Endothelial cell of umbilical vein (primary cell): ENCODE data around the gene FOXL3. TPM values are rescaled to one million over a fixed set of nuclear protein-coding genes. Genes with fewer than 3 reads are reported as not detected.

Experiments used
- BruUV-seq: library from RNA; stranded (reverse); fragments of 400-500 nt; replicated peaks from 2 replicates; lab custom pipeline; 2021; lab: Mats Ljungman, UMichigan
- CTCF ChIA-PET: fragments of 300-600, 350-600 bp; sonication (Branson Sonifier 250); formaldehyde crosslinking; loops from one replicate; lab custom pipeline; 2021; ENCODE audit warnings: antibody characterized with exemption, inconsistent platforms; lab: Charles Lee
- POLR2A ChIA-PET: fragments of 300-600, 350-600 bp; sonication (Branson Sonifier 250); formaldehyde crosslinking; loops from one replicate; lab custom pipeline; 2021; ENCODE audit warnings: antibody characterized with exemption, inconsistent platforms; lab: Charles Lee
- DNase-seq: peaks from one replicate; pipeline ENCODE4 v3.0.0-alpha.2; 2011; ENCODE audit warnings: low read depth, low spot score
- FAIRE-seq: peaks from 2 replicates; lab custom pipeline; 2011; peaks lifted over from hg19 to GRCh38; lab: Jason Lieb, UNC
- H2AFZ ChIP-seq: 2 replicates; pipeline ENCODE4 v1.6.0; 2012; ENCODE audit warnings: low read depth, low read length, control low read depth, inconsistent platforms
- H3K27ac ChIP-seq: 2 replicates; pipeline ENCODE4 v1.5.1; 2011; ENCODE audit warnings: low read depth, mild to moderate bottlenecking, control low read depth, low read length, moderate library complexity; ENCODE audit not compliant: insufficient read depth
- H3K27me3 ChIP-seq, 2 experiments: 2 replicates each; pipeline versions ENCODE4 v1.6.0 to v1.6.1; 2011; ENCODE audit warnings: low read length in 2 of 2, mixed read lengths in 1 of 2; ENCODE audit not compliant: control insufficient read depth in 2 of 2, insufficient read depth in 2 of 2
- H3K36me3 ChIP-seq, 2 experiments: 2 replicates in 1 of 2; 3 replicates in 1 of 2; pipeline ENCODE4 v1.5.1; 2011; ENCODE audit warnings: low read length in 2 of 2, mild to moderate bottlenecking in 1 of 2, moderate library complexity in 1 of 2; ENCODE audit not compliant: control insufficient read depth in 2 of 2, insufficient read depth in 2 of 2; ENCODE audit errors: extremely low read depth in 1 of 2
- H3K4me1 ChIP-seq: 3 replicates; pipeline ENCODE4 v1.5.1; 2011; ENCODE audit warnings: mild to moderate bottlenecking, low read length; ENCODE audit not compliant: control insufficient read depth, insufficient read depth; ENCODE audit errors: extremely low read depth
- H3K4me2 ChIP-seq: 2 replicates; pipeline ENCODE4 v1.6.1; 2011; ENCODE audit warnings: low read length, control low read depth, mixed read lengths; ENCODE audit not compliant: insufficient read depth
- H3K4me3 ChIP-seq, 3 experiments: fragments of 200-600 bp in 1 of 3; sonication (generic), shearing (Covaris generic) in 1 of 3; replicated peaks in 1 of 3; 2 replicates each; pipeline ENCODE4 v1.5.1; 2011 to 2016; ENCODE audit warnings: control low read depth in 3 of 3, low read length in 3 of 3, mild to moderate bottlenecking in 2 of 3, inconsistent platforms in 1 of 3, low read depth in 1 of 3, moderate library complexity in 1 of 3; ENCODE audit not compliant: insufficient read depth in 1 of 3
- H3K79me2 ChIP-seq: 2 replicates; pipeline ENCODE4 v1.6.0; 2012; ENCODE audit warnings: low read length, inconsistent platforms; ENCODE audit not compliant: control insufficient read depth, insufficient read depth
- H3K9ac ChIP-seq: replicated peaks from 2 replicates; pipeline ENCODE3; 2011; ENCODE audit warnings: low read length, control low read depth; ENCODE audit not compliant: insufficient read depth; ENCODE audit errors: extremely low read depth
- H3K9me1 ChIP-seq: replicated peaks from 3 replicates; pipeline ENCODE4 v1.6.0; 2011; ENCODE audit warnings: mild to moderate bottlenecking, low read length; ENCODE audit not compliant: control insufficient read depth, insufficient read depth; ENCODE audit errors: extremely low read depth
- H3K9me3 ChIP-seq: replicated peaks from 2 replicates; pipeline ENCODE4 v1.5.1; 2012; ENCODE audit warnings: low read length, inconsistent platforms; ENCODE audit not compliant: control insufficient read depth, insufficient read depth
- H4K20me1 ChIP-seq: replicated peaks from 2 replicates; pipeline ENCODE3; 2011; ENCODE audit warnings: mild to moderate bottlenecking, low read length; ENCODE audit not compliant: control insufficient read depth, insufficient read depth; ENCODE audit errors: extremely low read depth
- EZH2 ChIP-seq: IDR thresholded peaks from 2 replicates; pipeline ENCODE4 v1.6.1; 2012; ENCODE audit warnings: borderline replicate concordance, low read depth, mild to moderate bottlenecking, moderate library complexity, low read length, inconsistent platforms; ENCODE audit not compliant: severe bottlenecking
- FOS ChIP-seq: IDR thresholded peaks from 2 replicates; pipeline ENCODE4 v1.6.1; 2011; ENCODE audit warnings: mild to moderate bottlenecking, low read length, moderate library complexity, borderline replicate concordance; ENCODE audit not compliant: insufficient read depth
- JUN ChIP-seq: IDR thresholded peaks from 2 replicates; pipeline ENCODE4 v1.6.1; 2011; ENCODE audit warnings: borderline replicate concordance, low read depth; ENCODE audit not compliant: insufficient read length, insufficient read depth
- POLR2A ChIP-seq: IDR thresholded peaks from 2 replicates; pipeline ENCODE4 v1.6.1; 2012; ENCODE audit warnings: low read depth, mild to moderate bottlenecking, control low read depth, low read length
- dilution Hi-C: fragments of 300-500 bp; cut with MboI; formaldehyde crosslinking; loops from one replicate; pipeline ENCODE4 v1.15.0; 2019; ENCODE audit warnings: low sequenced_read_pairs; ENCODE audit not compliant: extremely low pct_ligation_motif_present
- intact Hi-C: fragments of 100-400 bp; cut with micrococcal nuclease; formaldehyde crosslinking; loops from one replicate; pipeline ENCODE4 v1.10.0; 2022
- polyA plus RNA-seq, 4 experiments: library from polyadenylated mRNA; depleted of rRNA in 3 of 4; stranded (reverse) in 3 of 4; unstranded in 1 of 4; fragments of >200 nt; gene quantifications; 2 replicates each; pipeline versions ENCODE4 v1.2.1 to v1.2.3, GENCODE V29; 2011 to 2012; ENCODE audit warnings: missing spikeins in 1 of 4
- total RNA-seq: library from RNA; stranded (reverse); gene quantifications from 2 replicates; pipeline ENCODE4 v1.2.3, GENCODE V29; 2021
- TF ChIP-seq, protein P1 (sequence below), 2 donors: IDR thresholded peaks; 1 replicate in 1 of 2; 2 replicates in 1 of 2; pipeline ENCODE4 v1.5.1; 2011; ENCODE audit warnings: low read length in 2 of 2, mild to moderate bottlenecking in 2 of 2, moderate library complexity in 2 of 2, control low read depth in 1 of 2, inconsistent platforms in 1 of 2, low read depth in 1 of 2; ENCODE audit not compliant: insufficient read depth in 1 of 2; ENCODE audit errors: extremely low read depth in 1 of 2

The FOXL3 gene
- total and polyA plus RNA-seq, 2 donors (not counting 3 experiments of a cell fraction or from before 2014, with no cell fraction given), result not detected

DNA sequence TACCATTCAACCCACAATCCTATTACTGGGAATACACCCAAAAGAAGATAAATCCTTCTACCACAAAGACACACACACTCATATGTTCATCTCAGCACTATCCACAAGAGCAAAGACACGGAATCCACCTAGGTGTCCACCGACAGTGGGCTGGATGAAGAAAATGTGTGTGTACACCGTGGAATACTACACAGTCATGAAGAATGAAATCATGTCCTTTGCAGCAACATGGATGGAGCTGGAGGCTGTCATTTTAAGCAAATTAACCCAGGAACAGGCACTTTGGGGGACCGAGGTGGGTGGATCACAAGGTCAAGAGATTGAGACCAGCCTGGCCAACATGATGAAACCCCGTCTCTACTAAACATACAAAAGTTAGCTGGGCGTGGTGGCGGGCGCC is 8.3 kb upstream of the FOXL3 start:
- Histone ChIP-seq H3K4me3 (no peak overlapping the region), H3K4me2 (no peak overlapping the region), H3K27ac (no peak overlapping the region), H2AFZ (no peak overlapping the region), H3K36me3 (no peaks in the 10 kb centered on the region), H3K9me1 (no peaks in the 10 kb centered on the region), H3K4me1 (no peaks in the 10 kb centered on the region), H3K9me3 (no peaks in the 10 kb centered on the region), H3K9ac (no peak overlapping the region), H4K20me1 (no peaks in the 10 kb centered on the region), H3K79me2 (no peaks in the 10 kb centered on the region), H3K27me3 (peaks cover 0 to 7% of the 10 kb centered on the region in 2 experiments)
- POLR2A ChIA-PET, result no interaction called here
- no peak for TF ChIP-seq POLR2A
- no peak for TF ChIP-seq FOS
- no peak for TF ChIP-seq EZH2
- DNase-seq, result no peak
- dilution Hi-C loops (no loop called here), intact Hi-C loops (no loop called here)
- BruUV-seq, result no TSS peak
- no peak for FAIRE-seq
- CTCF ChIA-PET, result no interaction called here

GRCh38 chr7:282621-283020 is 7.3 kb upstream of the FOXL3 start:
- H3K9me1 ChIP-seq, result no peaks in the 10 kb centered on the region
- no peak overlapping the region for H3K27ac ChIP-seq
- ChIA-PET POLR2A (no interaction called here), CTCF (no interaction called here)
- H3K79me2 ChIP-seq, result no peaks in the 10 kb centered on the region
- dilution Hi-C loops (no loop called here), intact Hi-C loops (no loop called here)
- BruUV-seq, result no TSS peak
- H3K9me3 ChIP-seq, result no peaks in the 10 kb centered on the region
- H3K36me3 ChIP-seq, result no peaks in the 10 kb centered on the region
- no peak for FAIRE-seq
- H3K4me2 ChIP-seq, result no peak overlapping the region
- H3K4me3 ChIP-seq, result no peak overlapping the region
- TF ChIP-seq JUN, result no peak
- no peak for TF ChIP-seq POLR2A
- TF ChIP-seq, protein P1, sequence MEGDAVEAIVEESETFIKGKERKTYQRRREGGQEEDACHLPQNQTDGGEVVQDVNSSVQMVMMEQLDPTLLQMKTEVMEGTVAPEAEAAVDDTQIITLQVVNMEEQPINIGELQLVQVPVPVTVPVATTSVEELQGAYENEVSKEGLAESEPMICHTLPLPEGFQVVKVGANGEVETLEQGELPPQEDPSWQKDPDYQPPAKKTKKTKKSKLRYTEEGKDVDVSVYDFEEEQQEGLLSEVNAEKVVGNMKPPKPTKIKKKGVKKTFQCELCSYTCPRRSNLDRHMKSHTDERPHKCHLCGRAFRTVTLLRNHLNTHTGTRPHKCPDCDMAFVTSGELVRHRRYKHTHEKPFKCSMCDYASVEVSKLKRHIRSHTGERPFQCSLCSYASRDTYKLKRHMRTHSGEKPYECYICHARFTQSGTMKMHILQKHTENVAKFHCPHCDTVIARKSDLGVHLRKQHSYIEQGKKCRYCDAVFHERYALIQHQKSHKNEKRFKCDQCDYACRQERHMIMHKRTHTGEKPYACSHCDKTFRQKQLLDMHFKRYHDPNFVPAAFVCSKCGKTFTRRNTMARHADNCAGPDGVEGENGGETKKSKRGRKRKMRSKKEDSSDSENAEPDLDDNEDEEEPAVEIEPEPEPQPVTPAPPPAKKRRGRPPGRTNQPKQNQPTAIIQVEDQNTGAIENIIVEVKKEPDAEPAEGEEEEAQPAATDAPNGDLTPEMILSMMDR (IDR thresholded peaks at IDR 0.05; ENCODE audit: extremely low read depth in 1 of 2, insufficient read depth in 1 of 2, low read depth in 1 of 2, low read length in 2 of 2), result no peak
- H2AFZ ChIP-seq, result no peak overlapping the region
- H3K9ac ChIP-seq, result no peak overlapping the region
- H4K20me1 ChIP-seq, result no peaks in the 10 kb centered on the region
- H3K27me3 ChIP-seq, result peaks cover 0 to 4% of the 10 kb centered on the region in 2 experiments
- no peaks in the 10 kb centered on the region for H3K4me1 ChIP-seq
- DNase-seq, result no peak
